Gastroesophageal sphincter (tissue), 3 donors: ENCODE measurements around the gene ACTL7B.

Source experiments
- CTCF ChIP-seq, 4 experiments: fragments of 200-600 bp in 2 of 4; fragments of 450-650 bp in 2 of 4; sonication (generic) in 1 of 4; IDR thresholded peaks; one replicate each; pipeline ENCODE4 v1.5.1; 2017 to 2019; ENCODE audit warnings: antibody characterized with exemption in 4 of 4, mild to moderate bottlenecking in 2 of 4, moderate library complexity in 2 of 4
- POLR2AphosphoS5 ChIP-seq: sonication (generic); formaldehyde crosslinking; IDR thresholded peaks from one replicate; pipeline ENCODE4 v1.6.1; 2017; ENCODE audit warnings: antibody characterized with exemption

GRCh38 chr9:108889649-108890067 lies 33.9 kb upstream of the ACTL7B start:
- peak in 1 of 4 experiments; percentile 24 for TF ChIP-seq CTCF (IDR thresholded peaks at IDR 0.05)
- TF ChIP-seq POLR2AphosphoS5: no peak
